Keratinocyte (primary cell): ENCODE data around the gene SPDL1. TPM values are rescaled to one million over a fixed set of nuclear protein-coding genes. Genes with fewer than 3 reads are reported as not detected.

Experiments
- DNase-seq: peaks from one replicate; pipeline ENCODE4 v3.0.0-alpha.2; 2011; ENCODE audit warnings: low read depth, missing footprints, low spot score
- FAIRE-seq: peaks from 2 replicates; lab custom pipeline; 2011; peaks lifted over from hg19 to GRCh38; lab: Jason Lieb, UNC
- H2AFZ ChIP-seq: 2 replicates; pipeline ENCODE4 v1.6.0; 2012; ENCODE audit warnings: low read length, control low read depth, inconsistent platforms; ENCODE audit not compliant: control insufficient read depth
- H3K27ac ChIP-seq: 2 replicates; pipeline ENCODE4 v1.5.1; 2011; ENCODE audit warnings: low read length; ENCODE audit not compliant: control insufficient read depth, insufficient read depth
- H3K27me3 ChIP-seq: 3 replicates; pipeline ENCODE4 v1.6.0; 2011; ENCODE audit warnings: low read length; ENCODE audit not compliant: control insufficient read depth, insufficient read depth; ENCODE audit errors: extremely low read depth
- H3K36me3 ChIP-seq, 2 experiments: 2 replicates in 1 of 2; 3 replicates in 1 of 2; pipeline ENCODE4 v1.5.1; 2011; ENCODE audit warnings: low read length in 2 of 2, mild to moderate bottlenecking in 1 of 2; ENCODE audit not compliant: control insufficient read depth in 2 of 2, insufficient read depth in 2 of 2; ENCODE audit errors: extremely low read depth in 1 of 2
- H3K4me1 ChIP-seq: 3 replicates; pipeline ENCODE4 v1.5.1; 2011; ENCODE audit warnings: low read length; ENCODE audit not compliant: control insufficient read depth, insufficient read depth; ENCODE audit errors: extremely low read depth
- H3K4me2 ChIP-seq: 3 replicates; pipeline ENCODE4 v1.6.0; 2011; ENCODE audit warnings: low read depth, low read length; ENCODE audit not compliant: control insufficient read depth, insufficient read depth; ENCODE audit errors: extremely low read depth
- H3K4me3 ChIP-seq, 3 experiments: fragments of 200-600 bp in 1 of 3; sonication (generic) in 1 of 3; 2 replicates in 2 of 3; 3 replicates in 1 of 3; pipeline ENCODE4 v1.5.1; 2011 to 2016; ENCODE audit warnings: low read length in 3 of 3, mild to moderate bottlenecking in 3 of 3, control low read depth in 2 of 3, inconsistent platforms in 1 of 3, low read depth in 1 of 3, mixed read lengths in 1 of 3, mixed run types in 1 of 3, moderate library complexity in 1 of 3; ENCODE audit not compliant: control insufficient read depth in 2 of 3, insufficient read depth in 2 of 3; ENCODE audit errors: extremely low read depth in 1 of 3
- H3K79me2 ChIP-seq: 2 replicates; pipeline ENCODE4 v1.6.0; 2012; ENCODE audit warnings: low read length; ENCODE audit not compliant: control insufficient read depth, insufficient read depth
- H3K9ac ChIP-seq: 3 replicates; pipeline ENCODE4 v1.6.0; 2011; ENCODE audit warnings: low read length; ENCODE audit not compliant: control insufficient read depth, insufficient read depth; ENCODE audit errors: extremely low read depth
- H3K9me1 ChIP-seq: 3 replicates; pipeline ENCODE4 v1.6.0; 2011; ENCODE audit warnings: low read length; ENCODE audit not compliant: control insufficient read depth, insufficient read depth; ENCODE audit errors: extremely low read depth
- H3K9me3 ChIP-seq: 2 replicates; pipeline ENCODE4 v1.5.1; 2012; ENCODE audit warnings: low read depth, low read length; ENCODE audit not compliant: control insufficient read depth
- H4K20me1 ChIP-seq: 3 replicates; pipeline ENCODE4 v1.6.0; 2011; ENCODE audit warnings: low read length; ENCODE audit not compliant: control insufficient read depth, insufficient read depth; ENCODE audit errors: extremely low read depth
- CTCF ChIP-seq, 3 experiments: IDR thresholded peaks in 1 of 3; conservative IDR thresholded peaks in 1 of 3; optimal IDR thresholded peaks in 1 of 3; 2 replicates in 2 of 3; 3 replicates in 1 of 3; pipeline versions ENCODE3 to v1.5.1; 2011; ENCODE audit warnings: low read length in 3 of 3, mild to moderate bottlenecking in 3 of 3, moderate library complexity in 2 of 3, control low read depth in 1 of 3, inconsistent platforms in 1 of 3; ENCODE audit not compliant: insufficient read depth in 2 of 3; ENCODE audit errors: extremely low read depth in 1 of 3
- EZH2 ChIP-seq: IDR thresholded peaks from one replicate; pipeline ENCODE4 v1.6.1; 2012; ENCODE audit warnings: inconsistent platforms, mild to moderate bottlenecking, low read length, moderate library complexity
- dilution Hi-C: fragments of 300-500 bp; cut with MboI; formaldehyde crosslinking; loops from one replicate; pipeline ENCODE4 v1.7.0; 2020; ENCODE audit warnings: low sequenced_read_pairs; ENCODE audit not compliant: extremely low pct_ligation_motif_present
- polyA plus RNA-seq, 5 experiments: library from polyadenylated mRNA; depleted of rRNA in 3 of 5; stranded (reverse) in 3 of 5; stranded (forward) in 1 of 5; unstranded in 1 of 5; fragments of >200 nt; gene quantifications; 1 replicate in 1 of 5; 2 replicates in 3 of 5; 3 replicates in 1 of 5; pipeline versions ENCODE4 v1.2.1 to v1.2.3, GENCODE V29; 2011 to 2012; ENCODE audit warnings: missing spikeins in 2 of 5, low read depth in 1 of 5, low replicate concordance in 1 of 5

Gene SPDL1
- polyA plus RNA-seq, 1 donor (not counting 4 experiments of a cell fraction or from before 2014, with no cell fraction given) = 24.6 TPM

DNA sequence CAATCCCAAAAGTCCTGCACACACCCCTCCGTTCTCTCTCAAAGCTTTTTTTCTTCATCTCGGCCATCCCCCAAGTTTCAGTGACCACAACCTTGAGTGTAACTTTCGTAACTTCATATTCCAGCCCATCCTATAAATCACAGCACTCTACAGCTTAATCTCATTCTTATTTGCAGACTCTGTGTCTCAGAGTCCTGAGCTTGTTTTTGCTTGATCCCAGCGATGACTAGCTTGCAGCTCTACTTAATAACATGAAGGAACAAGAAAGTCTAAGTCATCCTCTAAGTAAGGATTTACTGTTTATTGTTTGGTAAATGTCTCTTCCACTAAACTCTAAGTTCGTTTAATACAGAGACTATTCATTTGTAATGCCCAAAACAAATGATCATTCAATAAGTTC, 2.6 kb upstream of the SPDL1 start:
- FAIRE-seq = no peak
- H3K4me2 ChIP-seq = no peak overlapping the region
- H3K9me3 ChIP-seq = no peaks in the 10 kb centered on the region

GRCh38 chr5:169581580-169582227, 1.9 kb upstream of the SPDL1 start:
- Histone ChIP-seq H3K36me3 (no peaks in the 10 kb centered on the region), H3K79me2 (peaks cover 31% of the 10 kb centered on the region), H3K4me2 (no peak overlapping the region), H3K27me3 (no peaks in the 10 kb centered on the region), H4K20me1 (no peaks in the 10 kb centered on the region), H3K27ac (no peak overlapping the region), H3K9ac (no peak overlapping the region), H3K4me1 (peaks cover 9% of the 10 kb centered on the region), H3K9me3 (no peaks in the 10 kb centered on the region), H2AFZ (no peak overlapping the region), H3K9me1 (no peaks in the 10 kb centered on the region), H3K4me3 (no peak overlapping the region)
- dilution Hi-C loops = no loop called here
- DNase-seq (no peak), FAIRE-seq (no peak)
- TF ChIP-seq EZH2 (no peak), CTCF (optimal IDR thresholded peaks at IDR 0.05 in 1 of 3, IDR thresholded peaks at IDR 0.05 in 1 of 3, conservative IDR thresholded peaks at IDR 0.05 in 1 of 3; ENCODE audit: extremely low read depth in 1 of 3, insufficient read depth in 2 of 3, low read length in 3 of 3) (peak; percentile 49 to 83 (median 65))

More for the DNA sequence above, 2.6 kb upstream of the SPDL1 start:
- Histone ChIP-seq H3K27me3 (no peaks in the 10 kb centered on the region), H2AFZ (no peak overlapping the region), H3K79me2 (peaks cover 24% of the 10 kb centered on the region), H3K27ac (no peak overlapping the region), H3K9ac (no peak overlapping the region), H3K4me3 (no peak overlapping the region), H3K36me3 (no peaks in the 10 kb centered on the region), H4K20me1 (no peaks in the 10 kb centered on the region), H3K4me1 (peaks cover 12% of the 10 kb centered on the region), H3K9me1 (no peaks in the 10 kb centered on the region)
- dilution Hi-C loops = no loop called here
- TF ChIP-seq EZH2 (no peak), CTCF (optimal IDR thresholded peaks at IDR 0.05 in 1 of 3, IDR thresholded peaks at IDR 0.05 in 1 of 3, conservative IDR thresholded peaks at IDR 0.05 in 1 of 3; ENCODE audit: extremely low read depth in 1 of 3, insufficient read depth in 2 of 3, low read length in 3 of 3) (no peak)
- no peak for DNase-seq
